GM10248 (cell line): ENCODE data around the gene PCSK6.

Experiments
- CTCF ChIA-PET: fragments of 300-600 bp; sonication (Branson Sonifier 250); formaldehyde crosslinking; extraction: SDS; loops from one replicate; lab custom pipeline; 2021; ENCODE audit warnings: antibody characterized with exemption; lab: Yijun Ruan, JAX
- POLR2A ChIA-PET: fragments of 350-650 bp; sonication (Branson Sonifier 250); formaldehyde crosslinking; extraction: SDS; loops from one replicate; lab custom pipeline; 2020; ENCODE audit warnings: antibody characterized with exemption; lab: Yijun Ruan, JAX
- DNase-seq: peaks from one replicate; pipeline ENCODE4 v3.0.0; 2012; ENCODE audit errors: extremely low spot score
- TF ChIP-seq, protein P1 (sequence below): IDR thresholded peaks from 2 replicates; pipeline ENCODE4 v1.5.1; 2012; ENCODE audit warnings: mild to moderate bottlenecking, low read depth; ENCODE audit errors: extremely low read depth, missing control alignments, control extremely low read depth

Gene PCSK6

GRCh38 chr15:101262551-101262950 lies 227.0 kb downstream of the PCSK6 start:
- TF ChIP-seq, protein P1, sequence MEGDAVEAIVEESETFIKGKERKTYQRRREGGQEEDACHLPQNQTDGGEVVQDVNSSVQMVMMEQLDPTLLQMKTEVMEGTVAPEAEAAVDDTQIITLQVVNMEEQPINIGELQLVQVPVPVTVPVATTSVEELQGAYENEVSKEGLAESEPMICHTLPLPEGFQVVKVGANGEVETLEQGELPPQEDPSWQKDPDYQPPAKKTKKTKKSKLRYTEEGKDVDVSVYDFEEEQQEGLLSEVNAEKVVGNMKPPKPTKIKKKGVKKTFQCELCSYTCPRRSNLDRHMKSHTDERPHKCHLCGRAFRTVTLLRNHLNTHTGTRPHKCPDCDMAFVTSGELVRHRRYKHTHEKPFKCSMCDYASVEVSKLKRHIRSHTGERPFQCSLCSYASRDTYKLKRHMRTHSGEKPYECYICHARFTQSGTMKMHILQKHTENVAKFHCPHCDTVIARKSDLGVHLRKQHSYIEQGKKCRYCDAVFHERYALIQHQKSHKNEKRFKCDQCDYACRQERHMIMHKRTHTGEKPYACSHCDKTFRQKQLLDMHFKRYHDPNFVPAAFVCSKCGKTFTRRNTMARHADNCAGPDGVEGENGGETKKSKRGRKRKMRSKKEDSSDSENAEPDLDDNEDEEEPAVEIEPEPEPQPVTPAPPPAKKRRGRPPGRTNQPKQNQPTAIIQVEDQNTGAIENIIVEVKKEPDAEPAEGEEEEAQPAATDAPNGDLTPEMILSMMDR, result no peak

GRCh38 chr15:101258238-101259144 lies 231.0 kb downstream of the PCSK6 start:
- peak; percentile 48 for DNase-seq
- CTCF ChIA-PET, result interaction anchor here (0.7 to 6.4 kb wide), 41 partner anchors 9 to 340 kb away, joined by 3 to 70 read pairs (median 4); no protein-coding TSS in a partner anchor
- TF ChIP-seq, protein P1, result peak; percentile 83
- POLR2A ChIA-PET, result no interaction called here

More at GRCh38 chr15:101262551-101262950, 227.0 kb downstream of the PCSK6 start:
- ChIA-PET POLR2A (no interaction called here), CTCF (interaction anchor here (0.8 to 4.5 kb wide), 8 partner anchors 11 to 254 kb away, joined by 3 to 16 read pairs (median 5); no protein-coding TSS in a partner anchor)
- no peak for DNase-seq

- TF ChIP-seq, protein P1, result peak; percentile 53
- ChIA-PET POLR2A (no interaction called here), CTCF (interaction anchor here (0.9 to 6.4 kb wide), 11 partner anchors 11 to 249 kb away, joined by 3 to 70 read pairs (median 11); no protein-coding TSS in a partner anchor)
- DNase-seq, result no peak
These were observed 232.8 kb downstream of the PCSK6 start for GRCh38 chr15:101256757-101257156.

DNA sequence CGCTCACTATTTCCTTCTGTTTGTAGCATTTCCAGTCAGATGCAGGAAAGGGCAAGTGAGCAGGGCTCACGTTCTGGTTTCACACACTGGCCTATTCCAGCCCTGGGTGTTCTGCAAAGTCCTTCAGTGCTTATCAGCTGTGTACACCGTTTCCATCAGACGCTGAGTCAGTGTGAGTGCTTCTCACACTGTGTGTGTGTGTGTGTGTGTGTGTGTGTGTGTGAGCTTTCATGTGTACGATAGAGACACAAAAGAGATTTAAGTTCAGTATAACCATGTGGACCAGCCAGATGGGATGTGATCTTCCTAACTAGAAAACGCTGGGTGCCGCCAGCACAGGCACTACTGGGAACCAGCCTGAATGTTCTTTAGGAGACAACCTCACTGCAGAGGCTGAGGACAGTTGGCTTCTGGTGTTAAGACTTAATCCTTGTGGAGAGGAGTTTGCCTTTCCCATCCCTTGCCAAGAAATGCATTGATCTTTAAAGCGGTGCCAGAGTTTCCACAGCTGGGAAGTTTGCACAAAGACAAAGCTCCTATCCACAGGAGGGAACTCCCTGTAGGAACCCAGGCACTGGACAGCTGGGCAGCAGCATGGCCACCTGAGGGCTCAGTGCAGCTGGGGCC lies 233.8 kb downstream of the PCSK6 start:
- POLR2A ChIA-PET, result no interaction called here
- CTCF ChIA-PET, result interaction anchor here (0.9 to 6.4 kb wide), 11 partner anchors 10 to 394 kb away, joined by 3 to 70 read pairs (median 4); no protein-coding TSS in a partner anchor
- no peak for DNase-seq
- TF ChIP-seq, protein P1, result no peak

- ChIA-PET POLR2A (no interaction called here), CTCF (interaction anchor here (0.8 to 6.4 kb wide), 9 partner anchors 9 to 395 kb away, joined by 3 to 70 read pairs (median 9); no protein-coding TSS in a partner anchor)
- TF ChIP-seq, protein P1, result no peak
- DNase-seq, result no peak
These were observed 234.5 kb downstream of the PCSK6 start for GRCh38 chr15:101255051-101255395.
